Stimulated activated CD4-positive, alpha-beta T cell treated with anti-CD3 and anti-CD28 coated beads, Interleukin-4, amount 100 ng/mL, for 48 hours (primary cell): ENCODE measurements around the gene PRSS33.

ENCODE experiments used
- DNase-seq, 2 donors: peaks; one replicate each; pipeline ENCODE4 v3.0.0-alpha.2; 2020; ENCODE audit warnings: low read depth in 2 of 2

Gene PRSS33

DNA sequence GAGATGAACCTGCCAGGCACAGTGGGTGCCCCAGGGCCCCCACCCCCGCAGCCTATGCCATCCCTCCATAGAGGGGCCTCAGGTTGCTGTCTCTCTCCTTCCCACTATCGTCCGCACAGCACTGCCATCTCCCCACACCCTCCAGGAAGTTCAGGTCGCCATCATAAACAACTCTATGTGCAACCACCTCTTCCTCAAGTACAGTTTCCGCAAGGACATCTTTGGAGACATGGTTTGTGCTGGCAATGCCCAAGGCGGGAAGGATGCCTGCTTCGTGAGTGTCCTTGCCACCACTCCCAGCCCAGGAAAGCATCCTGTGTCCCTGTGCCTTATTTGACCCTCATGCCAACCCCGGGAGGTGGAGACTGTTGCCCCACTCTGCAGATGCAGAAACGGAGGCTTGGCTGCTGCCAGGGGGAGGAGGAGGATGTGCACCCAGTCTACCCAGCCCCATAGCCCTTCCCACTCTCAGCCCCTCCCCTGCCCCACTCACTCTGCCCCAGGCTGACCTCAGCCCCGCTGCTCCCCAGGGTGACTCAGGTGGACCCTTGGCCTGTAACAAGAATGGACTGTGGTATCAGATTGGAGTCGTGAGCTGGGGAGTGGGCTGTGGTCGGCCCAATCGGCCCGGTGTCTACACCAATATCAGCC lies 33.6 kb upstream of the PRSS33 start:
- DNase-seq: no peak

GRCh38 chr16:2819939-2820835 lies 32.8 kb upstream of the PRSS33 start:
- no peak for DNase-seq

DNA sequence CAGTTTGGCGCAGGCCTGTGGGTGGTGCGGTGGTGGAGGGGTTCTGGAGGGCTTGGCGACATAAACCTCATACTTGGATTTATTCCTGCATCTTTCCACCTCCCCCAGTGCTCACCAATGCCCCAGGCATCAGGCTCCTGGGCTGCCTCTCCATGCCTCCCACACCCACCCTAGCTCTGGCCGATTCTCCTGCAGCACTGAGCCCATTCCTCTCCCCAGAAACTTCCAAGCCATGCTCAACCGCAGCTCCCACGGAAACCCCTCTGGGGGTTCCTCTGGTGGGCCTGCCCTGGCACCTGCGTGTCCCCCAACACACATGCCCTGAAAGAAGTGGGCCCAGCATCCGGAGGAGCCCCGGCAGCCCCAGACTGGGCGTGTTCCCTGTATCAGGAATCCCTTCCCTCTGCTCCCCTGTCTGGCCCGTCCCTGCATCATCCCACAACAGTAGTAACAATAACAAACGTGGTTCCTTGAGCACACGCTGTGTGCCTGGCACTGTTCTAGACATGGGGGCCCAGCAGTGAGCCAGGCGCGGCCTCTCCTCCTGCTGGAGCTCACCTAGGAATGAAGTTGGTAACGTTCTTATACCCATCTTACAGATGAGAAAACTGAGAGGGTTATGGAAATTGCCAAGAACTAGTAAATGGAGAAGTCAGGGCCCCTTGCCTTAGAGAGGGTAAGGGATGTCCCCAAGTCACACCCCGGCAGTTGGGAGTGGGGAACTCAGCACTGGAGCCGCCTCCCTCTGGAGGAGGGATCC lies 32.0 kb upstream of the PRSS33 start:
- DNase-seq: no peak

DNA sequence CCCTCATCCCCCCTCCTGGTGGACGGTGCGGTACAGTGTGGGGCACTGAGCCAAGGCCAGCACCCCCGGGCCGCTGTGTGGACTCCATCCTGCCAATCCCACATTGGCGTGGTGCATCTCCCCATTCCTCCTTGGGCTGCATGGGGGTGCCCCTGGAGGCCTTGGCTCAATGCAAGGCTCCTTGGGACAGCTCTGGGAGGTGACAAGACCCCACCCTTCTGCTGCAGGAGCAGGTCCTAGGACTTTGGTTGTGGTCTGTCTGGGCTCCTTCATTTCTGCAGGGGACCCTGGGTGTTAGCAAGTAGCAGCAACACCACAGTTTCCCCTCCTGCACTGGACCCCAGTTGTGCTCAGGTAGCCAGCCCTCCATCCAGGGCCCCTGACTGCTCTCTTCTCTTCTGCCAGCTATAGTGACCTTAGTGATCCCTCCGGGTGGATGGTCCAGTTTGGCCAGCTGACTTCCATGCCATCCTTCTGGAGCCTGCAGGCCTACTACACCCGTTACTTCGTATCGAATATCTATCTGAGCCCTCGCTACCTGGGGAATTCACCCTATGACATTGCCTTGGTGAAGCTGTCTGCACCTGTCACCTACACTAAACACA lies 31.0 kb upstream of the PRSS33 start:
- no peak for DNase-seq

GRCh38 chr16:2817340-2818271 lies 30.2 kb upstream of the PRSS33 start:
- no peak for DNase-seq

DNA sequence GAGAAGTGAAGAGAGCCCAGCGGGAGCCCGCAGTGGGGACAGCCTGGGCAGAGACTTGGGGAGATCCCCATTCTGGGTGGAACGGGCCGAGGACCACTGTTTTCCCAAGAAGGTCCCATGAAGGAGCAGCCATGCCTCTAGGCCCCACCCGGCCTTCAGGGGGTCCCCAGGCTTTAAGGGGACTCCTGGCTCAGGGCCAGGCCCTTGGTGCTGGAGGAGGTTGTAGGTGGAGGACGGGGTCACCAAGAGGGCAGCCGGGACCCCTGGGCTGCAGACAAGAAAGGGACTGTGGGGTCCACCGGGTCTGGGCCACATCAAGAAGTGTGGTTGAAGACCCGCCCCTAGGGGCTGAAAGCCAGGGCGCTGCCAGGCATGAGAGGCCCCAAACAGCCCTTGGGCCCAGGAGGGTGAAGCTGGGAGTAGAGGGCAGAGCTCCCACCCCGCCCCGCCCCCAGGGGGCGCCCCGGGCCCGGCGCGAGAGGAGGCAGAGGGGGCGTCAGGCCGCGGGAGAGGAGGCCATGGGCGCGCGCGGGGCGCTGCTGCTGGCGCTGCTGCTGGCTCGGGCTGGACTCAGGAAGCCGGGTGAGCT lies 29.5 kb upstream of the PRSS33 start, which contains the start of gene PRSS21:
TSS of gene PRSS21 (plus strand) at position 487 of the 589 bp plus-strand sequence. CDS start at position 519, 32 bp downstream.
- peak in 1 of 2 donors; percentile 31 for DNase-seq

DNA sequence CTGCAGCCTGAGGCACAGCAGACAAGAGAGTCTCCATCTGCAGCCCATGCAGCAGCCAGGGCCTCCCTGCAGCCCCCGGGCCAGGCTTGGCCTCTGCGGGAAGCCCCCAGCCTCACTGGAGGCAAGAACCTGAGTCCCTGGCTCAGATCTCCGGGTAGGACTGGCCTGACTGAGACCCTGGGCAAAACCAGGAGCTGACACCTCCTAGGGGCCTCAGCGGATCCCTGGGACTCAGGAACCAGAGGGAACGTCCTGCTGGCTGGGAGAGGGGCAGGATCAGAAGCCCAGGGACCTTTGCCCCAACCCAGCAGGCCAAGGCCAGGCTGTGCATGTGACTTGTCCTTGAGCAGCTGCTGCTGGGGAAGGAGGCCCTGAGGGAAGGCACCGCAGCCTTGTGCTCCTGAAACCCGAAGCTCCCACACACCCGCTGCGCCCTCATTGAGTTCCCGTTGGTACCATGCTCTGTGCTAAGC lies 28.0 kb upstream of the PRSS33 start:
- no peak for DNase-seq

GRCh38 chr16:2814551-2815298 lies 27.4 kb upstream of the PRSS33 start:
- no peak for DNase-seq

- no peak for DNase-seq
Observed at GRCh38 chr16:2813771-2814221, 26.4 kb upstream of the PRSS33 start.

GRCh38 chr16:2811703-2812471 lies 24.5 kb upstream of the PRSS33 start:
- no peak for DNase-seq

- no peak for DNase-seq
Observed at GRCh38 chr16:2810651-2811050, 23.3 kb upstream of the PRSS33 start.

- DNase-seq: no peak
Observed at GRCh38 chr16:2809149-2809760, 21.9 kb upstream of the PRSS33 start.

DNA sequence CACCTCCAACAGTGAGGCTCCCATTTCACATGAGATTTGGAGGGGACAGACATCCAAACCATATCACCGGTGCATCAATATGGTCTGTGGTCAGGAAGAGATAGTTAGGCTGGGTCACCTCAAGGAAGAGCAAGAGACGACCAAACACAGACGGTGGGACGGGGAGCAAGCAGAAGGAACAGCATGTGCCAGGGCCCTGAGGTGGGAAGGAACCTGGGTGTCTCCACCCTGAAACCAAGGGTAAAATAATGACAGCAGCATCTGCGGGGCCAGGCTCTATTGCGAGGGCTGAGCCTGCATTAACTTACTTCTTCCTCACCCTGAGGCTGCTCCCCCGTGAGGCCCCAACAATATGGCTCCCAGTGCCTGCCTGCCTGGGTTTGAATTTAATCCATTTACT lies 20.8 kb upstream of the PRSS33 start:
- DNase-seq: no peak

DNA sequence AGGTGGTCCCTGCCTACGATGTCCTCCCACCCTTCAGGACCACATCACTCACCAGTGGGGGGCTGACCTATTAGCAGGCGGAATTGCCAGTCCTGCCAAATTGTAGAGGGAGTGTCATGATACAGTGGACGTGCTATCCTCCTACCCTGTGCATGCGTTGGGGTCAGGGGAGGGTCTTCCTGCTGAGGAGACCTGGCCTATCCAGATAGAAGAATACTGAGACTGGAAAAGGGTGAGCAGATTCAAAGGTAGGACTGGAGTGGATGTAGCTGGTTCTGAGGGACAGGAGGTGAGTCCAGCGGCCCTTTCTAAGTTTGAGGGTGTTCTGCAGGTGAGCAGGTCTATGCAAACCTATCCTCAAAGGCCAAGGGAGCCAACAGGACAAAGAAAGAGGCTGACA lies 18.9 kb upstream of the PRSS33 start:
- no peak for DNase-seq

DNA sequence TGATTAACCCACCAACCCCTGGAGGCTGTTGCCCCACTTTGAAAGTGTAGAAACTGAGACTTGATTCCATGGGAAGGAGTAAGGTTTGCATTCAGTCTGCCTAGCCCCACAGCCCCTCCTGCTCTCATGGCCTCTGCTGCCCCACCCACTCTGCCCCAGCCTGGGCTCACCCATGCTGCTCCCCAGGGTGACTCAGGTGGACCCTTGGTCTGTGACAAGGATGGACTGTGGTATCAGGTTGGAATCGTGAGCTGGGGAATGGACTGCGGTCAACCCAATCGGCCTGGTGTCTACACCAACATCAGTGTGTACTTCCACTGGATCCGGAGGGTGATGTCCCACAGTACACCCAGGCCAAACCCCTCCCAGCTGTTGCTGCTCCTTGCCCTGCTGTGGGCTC lies 17.4 kb upstream of the PRSS33 start:
- DNase-seq: no peak

GRCh38 chr16:2803545-2804195 lies 16.3 kb upstream of the PRSS33 start:
- no peak for DNase-seq

DNA sequence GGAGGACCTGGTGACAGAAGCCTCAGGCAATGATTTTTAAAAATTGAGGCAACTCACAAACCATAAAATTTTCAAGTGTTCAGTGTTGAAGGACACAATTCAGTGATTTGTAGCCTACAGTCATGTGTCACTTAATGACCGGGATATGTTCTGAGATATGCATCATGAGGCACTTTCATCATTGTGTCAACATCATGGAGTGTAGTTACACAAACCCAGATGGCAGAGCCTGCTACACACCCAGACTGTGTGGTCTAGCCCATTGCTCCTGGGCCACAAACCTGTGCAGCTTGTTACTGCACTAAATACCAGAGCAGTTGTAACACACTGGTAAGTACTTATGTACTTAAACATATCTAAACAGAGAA lies 12.5 kb upstream of the PRSS33 start:
- no peak for DNase-seq
